GM12864 (cell line): Measurements from ENCODE around the gene DNAH7.
"Not testable (repeated sequence)": the region's sequence is repeated elsewhere in the genome, so short reads cannot be mapped to it uniquely, and the experiment has no call there.

ENCODE experiments used
- DNase-seq: peaks from one replicate; pipeline ENCODE4 v3.0.0-alpha.2; 2011; ENCODE audit warnings: low read depth
- H3K4me3 ChIP-seq: 2 replicates; pipeline ENCODE4 v1.5.1; 2011; ENCODE audit warnings: mild to moderate bottlenecking, low read depth, low read length, control low read depth
- TF ChIP-seq, protein P1 (sequence below): IDR thresholded peaks from 2 replicates; pipeline ENCODE4 v1.5.1; 2011; ENCODE audit warnings: low read depth, mild to moderate bottlenecking, moderate library complexity, low read length, control low read depth, inconsistent platforms; ENCODE audit errors: missing control alignments

DNAH7 gene

GRCh38 chr2:195695002-195695631, 373.5 kb downstream of the DNAH7 start:
- TF ChIP-seq, protein P1, sequence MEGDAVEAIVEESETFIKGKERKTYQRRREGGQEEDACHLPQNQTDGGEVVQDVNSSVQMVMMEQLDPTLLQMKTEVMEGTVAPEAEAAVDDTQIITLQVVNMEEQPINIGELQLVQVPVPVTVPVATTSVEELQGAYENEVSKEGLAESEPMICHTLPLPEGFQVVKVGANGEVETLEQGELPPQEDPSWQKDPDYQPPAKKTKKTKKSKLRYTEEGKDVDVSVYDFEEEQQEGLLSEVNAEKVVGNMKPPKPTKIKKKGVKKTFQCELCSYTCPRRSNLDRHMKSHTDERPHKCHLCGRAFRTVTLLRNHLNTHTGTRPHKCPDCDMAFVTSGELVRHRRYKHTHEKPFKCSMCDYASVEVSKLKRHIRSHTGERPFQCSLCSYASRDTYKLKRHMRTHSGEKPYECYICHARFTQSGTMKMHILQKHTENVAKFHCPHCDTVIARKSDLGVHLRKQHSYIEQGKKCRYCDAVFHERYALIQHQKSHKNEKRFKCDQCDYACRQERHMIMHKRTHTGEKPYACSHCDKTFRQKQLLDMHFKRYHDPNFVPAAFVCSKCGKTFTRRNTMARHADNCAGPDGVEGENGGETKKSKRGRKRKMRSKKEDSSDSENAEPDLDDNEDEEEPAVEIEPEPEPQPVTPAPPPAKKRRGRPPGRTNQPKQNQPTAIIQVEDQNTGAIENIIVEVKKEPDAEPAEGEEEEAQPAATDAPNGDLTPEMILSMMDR: no peak
- DNase-seq: no peak
- no peak overlapping the region for H3K4me3 ChIP-seq

DNA sequence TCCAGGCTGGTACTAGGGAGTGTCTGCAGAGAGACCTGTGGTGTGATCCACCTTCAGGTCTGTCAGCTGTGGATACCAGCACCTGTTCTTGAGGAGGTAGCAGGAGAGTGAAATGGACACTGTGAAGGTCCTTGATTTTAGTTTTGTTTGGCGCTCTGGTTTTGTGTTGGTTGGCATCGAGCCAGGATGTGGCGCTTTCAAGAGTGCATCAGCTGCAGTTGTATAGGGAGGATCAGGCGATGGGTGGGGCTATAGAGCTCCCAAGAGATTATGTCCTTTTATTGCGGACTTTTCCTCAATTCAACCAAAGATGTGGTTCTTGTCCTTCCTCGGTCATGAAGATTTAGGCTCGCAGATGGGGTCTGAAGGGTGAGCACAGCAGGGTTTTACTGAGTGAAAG, 374.1 kb downstream of the DNAH7 start:
- TF ChIP-seq, protein P1: no peak
- H3K4me3 ChIP-seq: no peak overlapping the region
- no peak for DNase-seq

DNA sequence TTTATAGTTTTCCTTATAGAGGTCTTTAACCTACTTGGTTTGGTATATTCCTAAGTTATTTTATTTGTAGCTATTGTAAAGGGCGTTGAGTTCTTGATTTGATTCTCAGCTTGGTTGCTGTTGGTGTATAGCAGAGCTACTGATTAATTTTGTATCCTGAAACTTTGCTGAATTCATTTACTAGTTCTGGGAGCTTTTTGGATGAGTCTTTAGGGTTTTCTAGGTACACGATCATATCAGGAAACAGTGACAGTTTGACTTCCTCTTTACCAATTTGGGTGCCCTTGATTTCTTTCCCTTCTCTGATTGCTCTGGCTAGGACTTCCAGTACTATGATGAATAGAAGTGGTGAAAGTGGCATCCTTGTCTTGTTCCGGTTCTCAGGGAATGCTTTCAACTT, 376.1 kb downstream of the DNAH7 start:
- H3K4me3 ChIP-seq, DNase-seq: not testable (repeated sequence)
